ENCODE measurements around the gene ZNF827. TPM values are rescaled to one million over a fixed set of nuclear protein-coding genes. Genes with fewer than 3 reads are reported as not detected.

The ZNF827 gene
- total RNA-seq, 4 donors from 2014 or later, result 5.2 to 11.0 (median 6.4) TPM

GRCh38 chr4:145852256-145852839, 86.3 kb downstream of the ZNF827 start:
- H3K4me1 ChIP-seq, result no peaks in the 10 kb centered on the region
- H3K9me3 ChIP-seq, result no peaks in the 10 kb centered on the region
- DNase-seq, result no peak
- H3K36me3 ChIP-seq, result peaks cover 0 to 8% (median 0%) of the 10 kb centered on the region in 3 donors
- TF ChIP-seq CTCF (IDR thresholded peaks at IDR 0.05), result no peak
- TF ChIP-seq POLR2A (IDR thresholded peaks at IDR 0.05), result no peak
- 66 to 81% methylated on average over 3 of the region's 3 CpGs for WGBS, 2 donors
- no peaks in the 10 kb centered on the region for H3K27me3 ChIP-seq
- intact Hi-C loops (cut with DNase I), result no loop called here
- no peak overlapping the region for H3K27ac ChIP-seq
- no peak overlapping the region for H3K4me3 ChIP-seq

GRCh38 chr4:145851511-145852201, 87.0 kb downstream of the ZNF827 start:
- Histone ChIP-seq H3K4me3 (no peak overlapping the region), H3K9me3 (no peaks in the 10 kb centered on the region), H3K27ac (no peak overlapping the region), H3K27me3 (no peaks in the 10 kb centered on the region), H3K4me1 (no peaks in the 10 kb centered on the region), H3K36me3 (peaks cover 0 to 8% (median 0%) of the 10 kb centered on the region in 3 donors)
- intact Hi-C loops (cut with DNase I), result no loop called here
- DNase-seq, result no peak
- WGBS, 2 donors, result 85 to 93% methylated on average over 2 of the region's 2 CpGs
- TF ChIP-seq POLR2A (IDR thresholded peaks at IDR 0.05), result no peak
- no peak for TF ChIP-seq CTCF (IDR thresholded peaks at IDR 0.05)

GRCh38 chr4:145847764-145848163, 90.9 kb downstream of the ZNF827 start:
- Histone ChIP-seq H3K36me3 (peaks cover 0 to 20% (median 0%) of the 10 kb centered on the region in 3 donors), H3K4me3 (no peak overlapping the region), H3K27ac (no peak overlapping the region), H3K9me3 (no peaks in the 10 kb centered on the region), H3K4me1 (peaks cover 0 to 8% (median 0%) of the 10 kb centered on the region in 3 donors), H3K27me3 (no peaks in the 10 kb centered on the region)
- WGBS, 2 donors, result 77 to 93% methylated on average over 6 to 7 of the region's 7 CpGs
- no peak for TF ChIP-seq POLR2A (IDR thresholded peaks at IDR 0.05)
- TF ChIP-seq CTCF (IDR thresholded peaks at IDR 0.05), result no peak
- intact Hi-C loops (cut with DNase I), result no loop called here
- no peak for DNase-seq

- TF ChIP-seq CTCF (IDR thresholded peaks at IDR 0.05), result no peak
- TF ChIP-seq POLR2A (IDR thresholded peaks at IDR 0.05), result no peak
- no peak overlapping the region for H3K27ac ChIP-seq
- intact Hi-C loops (cut with DNase I), result no loop called here
These were observed 93.5 kb downstream of the ZNF827 start for GRCh38 chr4:145845118-145845517.

GRCh38 chr4:145843639-145844038, 95.0 kb downstream of the ZNF827 start:
- no peak overlapping the region for H3K4me3 ChIP-seq
- H3K9me3 ChIP-seq, result no peaks in the 10 kb centered on the region
- 60 to 77% methylated on average over 6 of the region's 6 CpGs for WGBS, 2 donors
- intact Hi-C loops (cut with DNase I), result no loop called here
- DNase-seq, result no peak
- peaks cover 0 to 10% (median 0%) of the 10 kb centered on the region in 3 donors for H3K4me1 ChIP-seq
- no peak for TF ChIP-seq CTCF (IDR thresholded peaks at IDR 0.05)
- TF ChIP-seq POLR2A (IDR thresholded peaks at IDR 0.05), result no peak
- H3K27me3 ChIP-seq, result no peaks in the 10 kb centered on the region
- no peak overlapping the region for H3K27ac ChIP-seq
- H3K36me3 ChIP-seq, result peaks cover 0 to 18% (median 0%) of the 10 kb centered on the region in 3 donors

More at GRCh38 chr4:145845118-145845517, 93.5 kb downstream of the ZNF827 start:
- Histone ChIP-seq H3K4me3 (no peak overlapping the region), H3K27me3 (no peaks in the 10 kb centered on the region), H3K9me3 (no peaks in the 10 kb centered on the region), H3K4me1 (peaks cover 0 to 10% (median 0%) of the 10 kb centered on the region in 3 donors), H3K36me3 (peaks cover 0 to 20% (median 0%) of the 10 kb centered on the region in 3 donors)
- DNase-seq, result no peak
- WGBS, 2 donors, result 93 to 95% methylated on average over 3 of the region's 4 CpGs
